ENCODE measurements around the gene TUSC2.
A peak's percentile ranks its signal among the peaks of the same experiment; 100 is the strongest.

The TUSC2 gene

DNA sequence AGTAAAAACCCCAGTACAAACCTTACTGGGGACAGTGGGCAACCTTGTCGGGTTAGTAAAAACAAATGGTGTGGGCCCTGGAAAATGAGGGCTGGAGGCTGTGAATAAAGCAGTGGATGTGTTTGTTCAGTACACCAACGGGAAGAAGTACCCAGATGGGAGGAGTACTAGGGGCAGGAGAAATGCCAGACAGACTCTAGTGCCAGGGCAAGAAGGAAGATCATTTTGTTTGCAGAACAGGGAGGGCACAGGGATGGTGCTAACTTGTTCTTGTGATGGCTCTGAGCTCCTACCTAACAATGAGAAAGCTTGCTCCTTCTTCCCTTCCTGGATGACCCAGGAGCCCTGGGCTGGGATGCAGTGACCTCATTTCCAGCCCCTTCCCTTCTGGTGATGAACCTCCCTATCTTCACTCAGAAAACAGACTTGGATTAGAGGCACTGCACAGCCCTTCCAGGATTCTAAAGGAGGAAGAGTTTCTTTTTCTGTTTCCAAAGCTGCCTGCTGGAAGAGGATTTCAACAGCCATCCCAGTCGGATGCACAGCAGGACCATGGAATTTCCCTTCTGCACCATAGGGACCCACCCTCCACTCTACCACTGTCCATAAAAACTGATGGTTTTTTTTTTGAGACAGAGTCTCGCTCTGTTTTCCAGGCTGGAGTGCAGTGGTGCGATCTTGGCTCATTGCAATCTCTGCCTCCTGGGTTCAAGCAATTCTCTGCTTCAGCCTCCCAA, 6.5 kb upstream of the TUSC2 start:
- DNase-seq = no peak

DNA sequence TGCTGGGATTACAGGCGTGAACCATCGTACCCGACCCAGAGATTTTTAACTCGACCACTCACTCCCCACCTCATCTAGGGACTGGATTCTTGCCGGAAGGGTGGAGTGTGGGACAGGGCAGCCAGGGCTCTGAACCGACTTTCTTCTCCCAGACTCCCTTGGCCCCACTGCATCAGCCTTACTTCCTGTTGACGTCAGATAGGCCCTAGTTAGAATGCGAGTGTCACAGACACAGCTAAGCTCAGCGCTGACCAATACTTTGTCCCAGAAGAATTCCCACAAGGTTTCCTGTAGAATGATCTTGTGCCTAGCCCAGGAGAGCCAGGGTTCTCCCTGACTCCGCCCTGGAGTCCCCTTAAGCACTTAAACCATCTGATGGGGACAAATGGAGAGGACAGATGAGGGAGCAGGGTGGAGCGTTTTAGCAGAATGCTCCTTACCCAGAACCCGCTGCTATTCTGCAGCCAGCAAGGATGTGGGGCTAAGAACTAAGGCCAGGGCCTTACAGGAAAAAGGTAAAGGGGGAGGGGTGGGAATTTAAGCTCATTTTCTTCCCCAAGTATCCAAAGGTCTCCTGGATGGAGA, 5.8 kb upstream of the TUSC2 start:
- DNase-seq = no peak

DNA sequence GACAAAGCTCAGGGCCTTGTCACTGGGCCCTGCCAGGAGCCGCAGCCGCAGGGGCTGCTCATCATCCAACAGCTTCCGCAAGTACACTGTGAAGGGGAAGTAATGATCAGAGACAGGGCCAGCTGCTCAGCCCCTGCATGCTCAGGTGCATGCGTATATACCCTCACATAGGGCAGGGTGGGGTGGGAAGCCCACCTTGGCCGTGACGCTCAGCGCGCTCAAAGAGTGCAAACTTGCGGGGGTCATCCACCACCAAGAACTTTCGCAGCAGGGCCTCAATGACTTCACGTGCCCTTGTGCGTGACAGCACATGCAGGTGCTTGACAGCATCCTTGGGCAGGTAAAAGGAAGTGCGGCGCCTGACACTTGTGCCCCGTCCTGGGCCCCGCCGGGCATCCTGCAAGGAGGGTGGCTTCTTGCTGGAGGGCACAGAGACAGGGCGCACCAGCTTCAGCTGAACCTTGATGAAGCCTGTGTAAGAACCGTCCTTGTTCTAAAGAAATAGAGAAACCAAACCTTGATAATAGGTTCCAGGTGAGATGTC, 3.4 kb upstream of the TUSC2 start:
- no peak for DNase-seq

DNA sequence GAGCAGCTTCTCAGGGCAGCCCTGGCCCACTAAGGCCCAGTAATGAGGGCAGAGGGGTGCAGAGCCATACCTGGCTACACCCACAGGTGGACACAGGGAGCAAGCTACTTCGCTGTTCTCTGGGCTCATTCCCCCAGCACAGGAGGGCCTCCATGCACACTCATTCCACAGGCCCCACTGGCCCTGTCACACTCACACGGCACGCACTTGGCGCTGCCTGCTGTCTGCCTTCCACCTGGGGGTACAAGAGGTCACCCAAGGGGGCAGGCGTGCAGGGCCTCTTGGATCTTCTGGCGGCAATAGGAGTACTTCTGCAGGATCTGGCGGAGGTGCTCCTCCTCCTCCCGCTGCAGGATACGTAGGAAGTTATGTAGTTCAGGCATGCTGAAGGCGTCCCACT, 2.3 kb upstream of the TUSC2 start:
- no peak for DNase-seq

DNA sequence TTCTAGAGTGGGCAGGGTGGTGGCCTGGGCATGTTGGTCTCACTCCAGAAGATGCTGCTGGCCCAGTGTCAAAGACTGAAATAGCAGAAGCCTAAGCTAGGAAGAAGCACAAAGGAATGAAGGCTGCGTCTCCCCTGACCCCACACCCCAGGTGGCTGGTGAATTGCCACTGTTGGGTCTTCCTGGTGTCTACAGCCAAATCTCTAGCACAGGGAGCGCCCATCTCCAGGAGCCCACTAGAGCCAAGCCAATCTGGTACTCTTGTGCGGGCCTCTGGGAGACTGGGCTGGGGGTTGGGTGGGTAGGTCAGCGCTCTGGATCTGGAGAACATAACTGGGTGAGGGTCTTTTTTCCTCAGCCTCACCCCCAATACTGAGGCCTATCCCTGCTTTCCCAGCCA, 894 bp downstream of the TUSC2 start:
- no peak for DNase-seq

DNA sequence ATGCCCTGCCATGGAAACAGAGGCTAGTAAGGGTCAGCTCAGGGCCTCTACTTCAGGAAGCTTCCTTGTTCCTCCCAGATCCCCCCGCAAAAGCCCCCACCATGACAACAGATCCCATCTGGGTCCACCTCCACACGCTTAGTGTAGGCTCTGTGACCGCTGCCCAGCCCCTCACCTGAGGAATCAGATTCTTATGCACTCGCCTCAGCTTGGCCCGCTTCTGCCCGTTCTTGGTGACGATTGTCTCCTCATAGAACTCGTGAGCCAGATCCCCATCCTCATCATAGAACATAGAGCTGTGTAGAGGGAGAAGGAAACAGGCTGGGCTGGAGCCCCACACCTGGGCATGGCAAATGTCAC, 1.9 kb downstream of the TUSC2 start:
- no peak for DNase-seq

DNA sequence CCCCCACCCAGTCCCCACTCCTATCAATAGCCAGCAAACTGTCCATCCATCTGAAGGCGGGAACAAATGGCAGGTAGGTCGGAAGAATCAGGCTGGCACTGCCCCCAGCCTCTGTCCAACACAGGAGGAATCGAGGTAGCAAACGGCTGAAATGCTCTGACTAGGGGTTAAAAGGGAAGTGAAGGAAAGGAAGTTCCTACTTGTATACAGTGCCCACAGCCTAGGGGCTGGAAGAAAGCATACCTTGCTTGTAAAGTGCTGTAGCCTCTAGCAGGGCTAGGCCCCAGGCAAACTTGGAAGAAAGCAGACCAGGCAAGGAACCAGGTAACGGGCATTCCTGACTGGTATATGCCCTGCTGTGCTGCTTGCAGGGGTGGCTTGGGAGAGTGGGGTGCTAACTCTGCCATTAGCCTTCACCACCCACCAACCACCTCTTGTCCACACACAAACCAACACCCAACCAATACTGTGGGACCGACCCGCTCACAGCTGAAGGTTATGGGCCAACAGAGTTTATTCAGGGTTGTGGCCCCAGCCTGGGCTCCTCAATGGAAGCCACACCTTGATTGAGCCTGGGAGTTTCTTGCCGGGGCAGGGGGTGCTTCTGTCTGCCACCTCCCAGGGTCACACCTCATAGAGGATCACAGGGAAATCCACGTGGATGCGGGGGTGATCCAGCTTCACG, 2.4 kb downstream of the TUSC2 start:
- DNase-seq = no peak

DNA sequence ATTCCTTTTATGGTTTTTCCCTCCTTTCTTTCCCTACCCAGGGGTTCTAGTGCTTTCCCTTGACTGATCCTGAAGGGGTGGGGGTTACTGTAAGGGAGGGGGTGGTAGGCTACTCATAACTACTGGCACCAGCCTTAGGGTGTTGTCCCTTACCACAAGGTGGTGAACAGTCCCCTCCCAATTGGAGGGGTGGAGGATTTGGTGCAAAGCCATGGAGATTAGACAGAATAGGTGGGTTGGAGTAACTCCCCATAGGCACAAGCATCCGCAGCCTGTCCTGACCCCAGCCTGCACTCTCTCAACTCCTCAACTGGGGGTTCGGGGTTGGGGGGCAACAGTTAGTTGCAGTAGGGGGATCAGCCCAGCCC, 2.9 kb downstream of the TUSC2 start:
- DNase-seq = no peak

DNA sequence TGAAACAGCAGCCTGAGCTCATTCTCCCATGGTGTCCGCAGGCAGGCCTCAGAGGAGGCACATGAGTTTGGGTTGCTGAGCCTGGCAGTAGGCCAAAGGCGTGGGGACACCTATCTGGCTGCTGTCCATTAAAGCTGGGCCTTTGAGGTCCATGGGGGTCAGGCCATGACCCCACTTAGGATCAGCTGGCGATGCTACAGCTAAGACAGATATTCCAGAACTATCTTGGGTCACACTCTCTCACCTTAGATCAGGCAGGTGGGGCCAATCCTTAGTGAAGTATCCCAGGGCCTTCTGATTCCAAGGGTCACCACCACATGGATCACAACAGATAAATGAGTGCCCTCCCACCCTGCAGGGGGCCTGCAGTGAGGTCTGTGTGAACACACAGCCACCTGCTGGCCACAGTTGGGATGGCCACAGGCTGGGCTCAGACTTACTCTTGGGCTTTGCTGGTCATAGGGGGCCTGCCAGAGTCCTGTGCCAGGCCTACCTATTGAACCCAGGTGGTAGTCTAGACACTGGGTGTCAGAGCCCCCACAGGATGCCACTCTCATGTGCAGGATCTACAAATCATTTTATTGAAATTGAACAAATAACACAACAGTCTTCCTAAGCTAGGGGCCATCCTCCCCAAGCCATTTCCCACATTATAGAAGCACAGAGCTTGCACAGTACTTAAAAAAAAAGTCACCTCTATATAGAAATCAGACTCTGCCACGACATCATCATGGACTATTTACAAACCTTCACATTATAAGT, 3.5 kb downstream of the TUSC2 start:
- DNase-seq = peak; percentile 71

DNA sequence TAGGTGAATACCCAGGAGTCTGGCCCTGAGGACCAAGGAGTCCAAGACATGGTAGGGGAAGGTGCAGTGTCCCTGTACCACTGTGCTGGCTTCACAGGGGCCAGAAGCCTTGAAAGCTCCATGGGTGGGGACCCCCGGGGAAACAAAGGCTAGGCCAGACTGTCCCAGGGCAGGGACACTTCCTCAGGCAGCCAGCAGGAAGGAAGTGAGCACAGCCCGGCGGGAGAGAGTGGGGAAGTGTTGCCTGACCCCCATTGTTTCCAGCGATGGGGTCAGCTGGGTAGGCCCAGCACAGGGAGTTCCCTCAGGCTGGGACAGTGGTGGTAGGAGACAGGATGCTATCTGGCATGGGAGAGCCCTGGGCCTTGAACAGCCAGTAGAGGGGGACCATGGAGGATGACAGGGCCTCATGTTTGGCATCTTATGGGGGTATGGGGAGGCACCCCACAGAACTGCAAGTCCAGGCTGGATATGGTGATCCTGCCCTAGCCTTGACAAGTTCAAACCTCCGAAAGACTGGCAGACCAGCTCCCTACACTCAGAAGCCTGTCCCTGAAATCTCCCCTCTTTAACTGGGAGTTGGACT, 4.3 kb downstream of the TUSC2 start:
- no peak for DNase-seq

DNA sequence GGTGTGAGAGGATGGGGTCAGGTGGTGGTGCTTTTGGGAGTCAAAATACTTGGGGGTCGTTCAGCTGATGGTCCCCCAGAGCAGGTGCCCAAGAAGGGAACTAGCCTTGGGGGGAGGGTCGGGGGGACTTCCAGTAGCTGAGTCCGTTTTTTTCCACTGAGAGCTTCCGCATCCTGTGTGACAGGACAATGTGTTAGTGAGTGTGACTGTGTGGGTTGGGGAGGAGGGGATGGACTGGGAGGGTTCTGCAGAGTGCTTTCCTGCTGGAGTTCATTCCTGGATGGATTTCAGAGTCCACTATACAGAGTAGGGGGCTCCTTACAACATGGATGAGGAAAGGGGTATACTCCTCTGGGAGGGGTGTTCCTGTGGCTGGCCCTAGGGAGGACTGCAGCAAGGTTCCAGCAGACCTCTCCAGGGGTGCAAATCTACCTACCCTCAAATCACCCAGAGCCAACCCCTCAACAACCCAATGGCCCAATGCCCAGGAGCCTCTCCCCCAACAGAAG, 4.9 kb downstream of the TUSC2 start:
- no peak for DNase-seq

DNA sequence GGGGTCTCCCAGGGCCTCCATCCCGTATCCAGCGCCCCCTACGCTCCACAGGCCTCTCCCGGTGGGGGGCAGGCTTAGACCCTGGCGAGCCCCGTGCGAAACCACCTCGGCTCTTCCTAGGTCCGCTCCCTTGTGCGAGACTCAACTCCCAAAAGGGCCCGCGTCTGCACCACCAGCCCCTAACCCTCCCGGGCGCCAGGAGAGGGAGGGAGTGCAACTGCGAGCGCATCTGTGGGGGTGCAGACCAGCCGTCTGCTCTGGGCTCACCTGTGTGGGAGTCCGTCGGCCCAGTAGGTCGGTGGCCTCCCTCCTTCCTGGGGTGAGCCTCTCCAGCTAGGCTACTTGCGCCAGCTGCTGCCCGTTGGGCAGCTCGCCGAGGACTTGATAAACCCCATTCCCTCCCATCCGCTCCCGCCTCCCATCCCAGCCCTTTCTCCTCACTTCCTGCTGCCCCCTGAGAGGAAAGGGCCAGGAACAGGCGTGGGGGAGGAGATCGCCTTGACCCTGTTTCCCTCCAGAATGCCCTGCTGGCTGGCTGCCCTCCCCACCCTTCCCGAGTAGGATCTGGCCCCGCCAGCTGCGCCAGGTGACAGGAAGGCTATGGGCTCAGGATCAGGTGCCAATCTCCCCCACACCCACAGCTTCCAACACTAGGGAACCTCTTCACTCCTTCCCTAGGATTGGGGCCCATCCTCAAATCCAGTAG, 5.5 kb downstream of the TUSC2 start, which contains the start of gene HYAL2:
Gene HYAL2, minus strand, starts transcription at position 360 of the 706 bp plus-strand sequence. CDS start 2,256 bp downstream, outside the sequence.
- DNase-seq = no peak

DNA sequence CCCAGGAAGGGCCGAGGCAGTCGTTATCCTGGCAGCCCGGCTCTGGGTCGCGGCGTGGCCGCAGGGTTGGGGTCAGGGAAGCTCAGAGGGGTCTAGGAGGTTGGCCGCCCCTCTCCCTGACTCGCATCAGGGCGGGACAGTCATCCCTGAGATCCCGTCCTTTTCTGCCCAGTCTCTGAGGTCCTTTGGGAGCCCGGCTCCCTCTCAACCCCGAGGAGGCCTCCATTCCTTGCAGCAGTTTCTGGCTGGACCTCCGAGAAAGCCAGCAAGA, 6.0 kb downstream of the TUSC2 start:
- DNase-seq = no peak

DNA sequence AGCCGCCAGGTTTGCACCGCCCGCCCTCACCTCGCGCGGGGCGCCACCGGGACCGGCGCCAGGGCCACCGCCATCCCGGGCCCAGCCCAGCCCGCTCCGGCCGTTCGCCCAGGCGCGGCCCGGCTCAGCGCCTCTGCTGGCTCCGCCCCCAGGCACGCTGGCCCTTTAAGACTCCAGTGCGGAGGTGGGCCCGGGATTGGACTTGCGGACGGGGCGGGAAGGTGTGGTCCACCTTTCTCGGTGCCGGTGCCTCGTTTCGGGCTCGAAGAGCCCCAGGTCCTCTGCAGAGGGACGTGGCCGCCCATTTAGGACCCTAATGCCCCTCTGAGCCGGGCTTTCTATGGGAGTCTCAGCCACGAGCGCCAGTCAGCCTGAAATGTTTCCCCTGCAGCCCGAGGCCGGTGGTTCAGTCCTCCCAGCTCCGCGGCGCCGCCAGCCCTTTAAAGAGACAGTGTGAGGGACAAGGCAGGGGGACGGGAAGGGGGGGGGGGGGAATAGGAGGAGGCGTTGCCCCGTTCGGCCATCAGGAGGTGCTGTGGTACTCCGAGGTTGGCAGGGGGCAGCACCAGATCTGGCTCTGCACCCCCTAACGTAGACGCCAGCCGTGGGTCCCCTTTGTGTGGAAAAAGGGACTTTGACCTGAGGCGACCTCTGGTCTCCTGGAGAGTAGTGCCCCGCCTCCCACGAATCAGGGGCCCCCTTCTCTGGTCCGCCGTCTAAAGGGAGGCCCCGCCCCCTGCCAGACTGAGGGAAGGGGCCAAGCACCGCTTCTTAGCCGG, 6.5 kb downstream of the TUSC2 start:
- peak; percentile 89 for DNase-seq

DNA sequence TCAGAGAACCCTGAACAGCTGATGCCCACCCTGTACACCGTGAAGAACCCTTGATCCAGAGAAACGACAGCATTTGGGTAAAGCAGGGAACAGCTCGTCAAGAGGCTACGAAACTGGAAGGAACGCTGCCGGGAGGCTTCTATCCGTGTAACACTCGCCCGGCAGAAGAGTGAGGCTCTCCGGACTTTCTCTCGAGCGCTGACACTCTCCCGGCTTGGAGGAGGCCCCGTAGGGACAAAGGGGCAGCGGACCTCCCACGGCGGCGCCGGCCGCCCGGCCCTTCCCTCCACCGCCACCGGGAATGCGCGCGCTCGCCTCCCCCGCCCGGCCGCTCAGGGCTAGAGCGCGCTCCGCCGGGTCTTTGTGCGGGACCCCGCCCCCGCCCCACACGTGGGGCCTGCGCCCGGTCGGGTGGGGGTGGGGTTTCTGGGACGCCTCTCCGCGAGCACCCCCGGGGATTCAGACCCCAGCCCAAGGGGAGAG, 7.1 kb downstream of the TUSC2 start:
- peak; percentile 71 for DNase-seq

DNA sequence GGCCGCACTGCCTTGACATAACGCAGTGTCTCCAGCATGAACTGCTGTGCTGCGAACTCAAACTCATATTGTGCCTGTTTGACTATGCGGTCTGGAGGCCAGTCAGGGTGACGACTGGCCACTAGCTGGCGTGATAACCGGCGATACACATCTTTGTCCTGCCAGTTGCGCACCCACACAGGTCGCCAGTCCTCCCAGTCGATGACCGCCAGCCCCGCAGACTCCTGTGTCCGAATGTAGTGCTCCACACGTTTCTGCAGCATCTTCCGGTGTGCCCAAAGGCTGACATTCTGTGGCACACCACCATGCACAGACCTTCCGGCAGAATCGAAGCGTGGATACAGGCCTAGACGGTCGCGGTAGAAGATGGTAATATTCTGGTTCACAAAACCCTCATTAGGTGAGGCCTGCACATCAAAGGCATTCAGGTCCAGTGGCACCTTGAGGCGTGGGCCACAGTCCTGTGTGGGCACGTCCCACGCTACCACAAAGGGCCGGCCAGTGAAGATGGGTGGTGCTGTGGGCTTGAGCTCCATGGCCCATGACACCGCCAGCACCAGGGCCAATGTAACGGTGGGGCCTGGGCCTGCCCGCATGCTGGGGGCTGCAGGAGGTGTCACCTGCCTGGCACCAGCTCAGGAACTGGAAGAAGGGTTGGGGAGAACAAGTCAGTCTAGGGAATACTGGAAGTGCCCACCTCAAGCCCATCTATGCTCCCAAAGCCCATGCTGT, 8.0 kb downstream of the TUSC2 start:
- DNase-seq = no peak

DNA sequence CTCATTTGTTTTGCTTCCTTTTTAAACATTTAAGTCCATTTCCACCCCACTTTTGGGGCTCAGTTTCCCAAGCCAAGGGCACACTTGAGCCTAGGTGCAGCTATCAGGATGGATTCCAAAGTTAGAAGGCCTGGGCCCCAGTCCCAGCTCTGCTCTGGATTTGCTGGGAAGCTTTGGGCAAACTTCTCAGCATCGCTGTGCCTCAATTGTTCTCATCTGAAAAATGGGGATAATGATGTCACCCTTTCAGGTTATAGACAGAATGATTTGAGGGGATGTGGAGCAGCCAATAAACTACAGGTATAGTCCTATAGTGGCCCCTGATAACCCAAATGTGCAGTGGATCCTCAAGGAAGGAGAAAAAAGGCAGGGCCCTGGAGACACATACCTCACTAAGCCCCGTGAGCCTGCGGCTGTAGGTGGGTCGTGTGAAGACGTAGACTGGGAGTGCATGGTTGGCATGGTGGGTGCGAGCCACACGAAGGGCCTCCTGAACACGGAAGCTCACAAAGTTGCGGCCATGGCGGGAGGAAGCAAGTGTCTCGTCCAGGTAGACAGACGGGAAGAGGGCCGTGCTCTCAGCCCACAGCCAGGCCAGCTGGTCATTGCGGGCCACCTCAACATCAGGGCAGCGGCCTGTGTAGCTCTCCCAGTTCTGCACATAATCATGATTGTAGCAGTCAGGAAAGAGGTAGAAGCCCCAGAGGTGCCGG, 8.7 kb downstream of the TUSC2 start:
- DNase-seq = no peak

DNA sequence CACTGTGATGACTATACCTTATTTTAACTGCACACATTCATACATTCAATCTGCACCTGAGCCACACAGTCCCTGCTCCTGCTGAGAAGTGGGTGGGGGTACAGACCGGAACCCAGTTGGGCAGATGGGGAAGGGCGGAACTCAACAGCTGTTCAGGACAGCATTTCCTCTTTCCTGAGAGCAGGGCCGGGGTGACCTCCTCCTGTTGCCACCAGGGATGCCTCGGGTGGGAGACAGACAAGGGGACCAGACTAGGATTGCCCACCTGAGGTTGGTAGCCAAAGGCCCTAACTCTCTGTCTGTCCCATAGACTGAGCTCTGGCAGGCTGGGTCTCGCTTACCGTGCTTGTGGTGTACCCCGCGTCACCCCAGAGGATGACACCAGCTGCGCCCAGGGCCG, 9.4 kb downstream of the TUSC2 start:
- DNase-seq = no peak

DNA sequence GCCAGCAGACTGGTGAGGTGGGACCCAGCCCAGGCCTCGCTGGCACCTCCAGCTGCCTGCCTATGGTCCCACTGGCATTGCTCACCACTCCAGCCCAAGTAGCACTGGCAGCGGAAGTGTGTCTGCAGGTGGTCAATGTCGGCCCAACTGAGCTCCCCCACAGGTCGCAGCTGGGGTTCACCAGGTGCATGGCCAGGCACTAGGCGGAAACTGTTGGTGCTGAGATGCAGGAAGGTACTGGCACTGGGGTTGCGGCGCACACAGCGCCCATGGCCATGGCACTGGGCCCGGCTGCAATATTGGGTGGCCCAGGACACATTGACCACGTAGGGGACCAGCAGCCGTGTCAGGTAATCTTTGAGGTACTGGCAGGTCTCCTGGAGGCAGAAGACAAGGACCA, 9.9 kb downstream of the TUSC2 start:
- DNase-seq = no peak

DNA sequence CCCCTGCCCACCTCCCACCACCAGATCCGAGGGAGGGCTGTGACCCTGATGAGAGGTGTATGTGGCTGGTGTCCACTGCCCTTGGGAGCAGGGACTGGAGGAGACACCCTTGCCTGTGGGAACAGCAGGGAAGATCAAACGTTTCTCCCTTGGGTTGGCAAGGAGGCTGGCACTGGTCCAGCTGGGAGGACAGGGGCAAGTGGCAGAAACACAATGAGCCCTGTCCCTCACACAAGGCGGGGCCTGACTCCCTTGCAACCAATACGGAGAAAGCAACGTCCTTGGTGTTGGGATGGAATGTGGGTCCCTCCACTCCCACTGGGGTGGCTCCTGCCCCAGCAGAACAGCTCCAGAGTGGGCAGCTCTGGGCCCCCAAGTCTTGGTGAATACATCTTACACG, 10.7 kb downstream of the TUSC2 start:
- DNase-seq = no peak
